Activated naive CD8-positive, alpha-beta T cell treated with anti-CD3 and anti-CD28 coated beads for 36 hours (primary cell): Measurements from ENCODE around the gene RNGTT. TPM values are rescaled to one million over a fixed set of nuclear protein-coding genes. Genes with fewer than 3 reads are reported as not detected.
"Not testable (repeated sequence)": the region's sequence is repeated elsewhere in the genome, so short reads cannot be mapped to it uniquely, and the experiment has no call there.

Experiments used
- DNase-seq: peaks from one replicate; pipeline ENCODE4 v3.0.0; 2021
- H3K27ac Mint-ChIP-seq: one replicate; pipeline ENCODE4 v1.8.0; 2022; ENCODE audit warnings: mild to moderate bottlenecking, moderate library complexity, mixed read lengths
- H3K27me3 Mint-ChIP-seq: one replicate; pipeline ENCODE4 v1.8.0; 2022; ENCODE audit warnings: mild to moderate bottlenecking, mixed read lengths
- H3K36me3 Mint-ChIP-seq: one replicate; pipeline ENCODE4 v1.8.0; 2021; ENCODE audit warnings: mild to moderate bottlenecking, mixed read lengths
- H3K4me1 Mint-ChIP-seq: one replicate; pipeline ENCODE4 v1.8.0; 2021; ENCODE audit warnings: mixed read lengths
- H3K4me3 Mint-ChIP-seq: one replicate; pipeline ENCODE4 v1.8.0; 2022; ENCODE audit warnings: mild to moderate bottlenecking, moderate library complexity, mixed read lengths
- H3K9me3 Mint-ChIP-seq: one replicate; pipeline ENCODE4 v1.8.0; 2022; ENCODE audit warnings: mixed read lengths
- total RNA-seq, 2 experiments: library from RNA; stranded (reverse); gene quantifications; one replicate each; pipeline ENCODE4 v1.2.3, GENCODE V29; 2021

RNGTT gene
- total RNA-seq, 2 experiments from 2014 or later: 19.7 to 20.9 TPM

- not testable (repeated sequence) for DNase-seq, H3K27me3 Mint-ChIP-seq, H3K27ac Mint-ChIP-seq, H3K9me3 Mint-ChIP-seq, H3K4me3 Mint-ChIP-seq
- peaks cover 27% of the 10 kb centered on the region for H3K4me1 Mint-ChIP-seq
- H3K36me3 Mint-ChIP-seq: peaks cover 44% of the 10 kb centered on the region
Measured at GRCh38 chr6:88907148-88907547, 56.3 kb downstream of the RNGTT start.

GRCh38 chr6:88899569-88900316 is 63.7 kb downstream of the RNGTT start:
- Mint-ChIP-seq H3K27ac (no peak overlapping the region), H3K4me1 (no peaks in the 10 kb centered on the region), H3K9me3 (peaks cover 3% of the 10 kb centered on the region), H3K36me3 (peaks cover 34% of the 10 kb centered on the region), H3K4me3 (no peak overlapping the region), H3K27me3 (no peaks in the 10 kb centered on the region)
- no peak for DNase-seq

- H3K27me3 Mint-ChIP-seq: no peaks in the 10 kb centered on the region
- H3K4me1 Mint-ChIP-seq: peaks cover 2% of the 10 kb centered on the region
- no peak overlapping the region for H3K27ac Mint-ChIP-seq
Measured at GRCh38 chr6:88895911-88896310, 67.5 kb downstream of the RNGTT start.

GRCh38 chr6:88890860-88891845 is 72.3 kb downstream of the RNGTT start:
- Mint-ChIP-seq H3K36me3 (peaks cover 19% of the 10 kb centered on the region), H3K27me3 (no peaks in the 10 kb centered on the region), H3K27ac (no peak overlapping the region), H3K9me3 (no peaks in the 10 kb centered on the region), H3K4me3 (no peak overlapping the region), H3K4me1 (peaks cover 2% of the 10 kb centered on the region)
- no peak for DNase-seq

More at GRCh38 chr6:88895911-88896310, 67.5 kb downstream of the RNGTT start:
- Mint-ChIP-seq H3K4me3 (no peak overlapping the region), H3K9me3 (peaks cover 1% of the 10 kb centered on the region), H3K36me3 (peaks cover 18% of the 10 kb centered on the region)
- no peak for DNase-seq

- H3K27me3 Mint-ChIP-seq: no peaks in the 10 kb centered on the region
Measured at GRCh38 chr6:88890394-88890793, 73.0 kb downstream of the RNGTT start.

GRCh38 chr6:88884361-88884760 is 79.1 kb downstream of the RNGTT start:
- Mint-ChIP-seq H3K27ac (no peak overlapping the region), H3K4me1 (peaks cover 18% of the 10 kb centered on the region), H3K9me3 (no peaks in the 10 kb centered on the region), H3K36me3 (peaks cover 34% of the 10 kb centered on the region), H3K4me3 (no peak overlapping the region), H3K27me3 (no peaks in the 10 kb centered on the region)
- DNase-seq: no peak

More at GRCh38 chr6:88890394-88890793, 73.0 kb downstream of the RNGTT start:
- Mint-ChIP-seq H3K36me3 (peaks cover 27% of the 10 kb centered on the region), H3K4me1 (peaks cover 2% of the 10 kb centered on the region), H3K4me3 (no peak overlapping the region), H3K27ac (no peak overlapping the region), H3K9me3 (no peaks in the 10 kb centered on the region)
- DNase-seq: no peak

GRCh38 chr6:88882536-88882935 is 80.9 kb downstream of the RNGTT start:
- Mint-ChIP-seq H3K4me1 (peaks cover 18% of the 10 kb centered on the region), H3K27ac (no peak overlapping the region), H3K9me3 (no peaks in the 10 kb centered on the region), H3K4me3 (no peak overlapping the region), H3K36me3 (peaks cover 31% of the 10 kb centered on the region), H3K27me3 (no peaks in the 10 kb centered on the region)
- DNase-seq: no peak

- no peak for DNase-seq
- peaks cover 18% of the 10 kb centered on the region for H3K4me1 Mint-ChIP-seq
- no peak overlapping the region for H3K4me3 Mint-ChIP-seq
- peaks cover 21% of the 10 kb centered on the region for H3K36me3 Mint-ChIP-seq
- H3K27me3 Mint-ChIP-seq: no peaks in the 10 kb centered on the region
- no peak overlapping the region for H3K27ac Mint-ChIP-seq
- no peaks in the 10 kb centered on the region for H3K9me3 Mint-ChIP-seq
Measured at GRCh38 chr6:88881451-88881850, 82.0 kb downstream of the RNGTT start.

GRCh38 chr6:88880021-88880420 is 83.4 kb downstream of the RNGTT start:
- H3K9me3 Mint-ChIP-seq: no peaks in the 10 kb centered on the region
- DNase-seq: no peak
- no peak overlapping the region for H3K4me3 Mint-ChIP-seq
- H3K4me1 Mint-ChIP-seq: peaks cover 16% of the 10 kb centered on the region
- H3K36me3 Mint-ChIP-seq: peaks cover 8% of the 10 kb centered on the region
- no peaks in the 10 kb centered on the region for H3K27me3 Mint-ChIP-seq
- no peak overlapping the region for H3K27ac Mint-ChIP-seq

- no peaks in the 10 kb centered on the region for H3K36me3 Mint-ChIP-seq
- H3K4me1 Mint-ChIP-seq: peaks cover 11% of the 10 kb centered on the region
- no peak overlapping the region for H3K27ac Mint-ChIP-seq
- H3K4me3 Mint-ChIP-seq: no peak overlapping the region
- H3K9me3 Mint-ChIP-seq: no peaks in the 10 kb centered on the region
- no peak for DNase-seq
- H3K27me3 Mint-ChIP-seq: no peaks in the 10 kb centered on the region
Measured at GRCh38 chr6:88877893-88878292, 85.5 kb downstream of the RNGTT start.

- DNase-seq: no peak
- Mint-ChIP-seq H3K4me1 (peaks cover 15% of the 10 kb centered on the region), H3K27me3 (no peaks in the 10 kb centered on the region), H3K9me3 (no peaks in the 10 kb centered on the region), H3K36me3 (no peaks in the 10 kb centered on the region), H3K4me3 (no peak overlapping the region), H3K27ac (peak overlapping the region; percentile 47)
Measured at GRCh38 chr6:88872962-88873361, 90.5 kb downstream of the RNGTT start.

GRCh38 chr6:88871498-88871897 is 91.9 kb downstream of the RNGTT start:
- Mint-ChIP-seq H3K4me1 (peaks cover 21% of the 10 kb centered on the region), H3K27me3 (no peaks in the 10 kb centered on the region), H3K9me3 (no peaks in the 10 kb centered on the region), H3K4me3 (no peak overlapping the region), H3K27ac (no peak overlapping the region), H3K36me3 (no peaks in the 10 kb centered on the region)
- no peak for DNase-seq

- peaks cover 28% of the 10 kb centered on the region for H3K4me1 Mint-ChIP-seq
- H3K27ac Mint-ChIP-seq: no peak overlapping the region
- no peaks in the 10 kb centered on the region for H3K27me3 Mint-ChIP-seq
- no peak for DNase-seq
- H3K4me3 Mint-ChIP-seq: no peak overlapping the region
- H3K9me3 Mint-ChIP-seq: no peaks in the 10 kb centered on the region
- H3K36me3 Mint-ChIP-seq: peaks cover 4% of the 10 kb centered on the region
Measured at GRCh38 chr6:88870717-88871330, 92.6 kb downstream of the RNGTT start.

- DNase-seq: no peak
- Mint-ChIP-seq H3K36me3 (peaks cover 10% of the 10 kb centered on the region), H3K27me3 (no peaks in the 10 kb centered on the region), H3K9me3 (no peaks in the 10 kb centered on the region), H3K27ac (no peak overlapping the region), H3K4me3 (no peak overlapping the region), H3K4me1 (peaks cover 36% of the 10 kb centered on the region)
Measured at GRCh38 chr6:88869263-88870020, 94.0 kb downstream of the RNGTT start.
